Cardiac muscle cell (in vitro differentiated cells and primary cell): ENCODE data around the gene EFHC1. TPM values are rescaled to one million over a fixed set of nuclear protein-coding genes. Genes with fewer than 3 reads are reported as not detected.

Experiments used
- DNase-seq, 2 donors: peaks; one replicate each; pipeline versions ENCODE4 v3.0.0 to v3.0.0-alpha.2; 2010 to 2017; ENCODE audit warnings: low read depth in 1 of 2, low spot score in 1 of 2
- H3K27ac ChIP-seq: fragments of 200-600 bp; sonication (generic); 2 replicates; pipeline ENCODE4 v1.5.1; 2016
- H3K27me3 ChIP-seq: fragments of 200-600 bp; sonication (generic); 2 replicates; pipeline ENCODE4 v1.6.0; 2016; ENCODE audit warnings: control low read depth
- H3K36me3 ChIP-seq: fragments of 200-600 bp; sonication (generic); 2 replicates; pipeline ENCODE4 v1.5.1; 2016; ENCODE audit warnings: control low read depth
- H3K4me1 ChIP-seq: fragments of 200-600 bp; sonication (generic); 2 replicates; pipeline ENCODE4 v1.8.1; 2017; ENCODE audit warnings: low read depth, mild to moderate bottlenecking, mixed run types
- H3K4me3 ChIP-seq: fragments of 200-600 bp; sonication (generic); 2 replicates; pipeline ENCODE4 v1.5.1; 2016; ENCODE audit warnings: mild to moderate bottlenecking
- H3K9me3 ChIP-seq: fragments of 200-600 bp; sonication (generic); 2 replicates; pipeline ENCODE4 v1.5.1; 2017; ENCODE audit warnings: low read depth, mild to moderate bottlenecking, control low read depth
- CTCF ChIP-seq: IDR thresholded peaks from 2 replicates; pipeline ENCODE4 v1.5.1; 2012; ENCODE audit warnings: low read depth, mild to moderate bottlenecking, low read length
- polyA plus RNA-seq: library from polyadenylated mRNA; unstranded; fragments of >200 nt; fragmentation: Nextera tagmentation; extraction: Ambion mirVana; gene quantifications from 2 replicates; pipeline ENCODE4 v1.2.1, GENCODE V29; 2016
- total RNA-seq: library from RNA; depleted of rRNA; stranded (reverse); fragments of >200 nt; gene quantifications from 2 replicates; pipeline ENCODE4 v1.2.3, GENCODE V29; 2016

Gene EFHC1
- total RNA-seq (20.3 and 21.0 TPM in 2 replicates), polyA plus RNA-seq (22.7 and 31.8 TPM in 2 replicates)

- peaks cover 18% of the 10 kb centered on the region for H3K4me1 ChIP-seq
- H3K4me3 ChIP-seq, result peak within 1 kb of the TSS; percentile 77
- no peak for TF ChIP-seq CTCF
- no peaks in the 10 kb centered on the region for H3K9me3 ChIP-seq
- H3K27me3 ChIP-seq, result no peaks in the 10 kb centered on the region
- no peaks in the 10 kb centered on the region for H3K36me3 ChIP-seq
- peak; percentile 99 for DNase-seq
- H3K27ac ChIP-seq, result peak within 1 kb of the TSS; percentile 63
These were observed at the start of gene EFHC1 for GRCh38 chr6:52419809-52420667. Gene EFHC1, plus strand, starts transcription at chr6:52420342. Its CDS starts 69 bp downstream, at chr6:52420411.

- H3K4me1 ChIP-seq, result no peaks in the 10 kb centered on the region
- H3K9me3 ChIP-seq, result no peaks in the 10 kb centered on the region
- H3K27me3 ChIP-seq, result no peaks in the 10 kb centered on the region
- no peak overlapping the region for H3K4me3 ChIP-seq
- no peak overlapping the region for H3K27ac ChIP-seq
- H3K36me3 ChIP-seq, result no peaks in the 10 kb centered on the region
- no peak for TF ChIP-seq CTCF
- DNase-seq, result peak in 1 of 2 donors; percentile 50
These were observed 48.4 kb upstream of the EFHC1 start for GRCh38 chr6:52371656-52372191.

GRCh38 chr6:52373151-52373690 lies 46.9 kb upstream of the EFHC1 start:
- no peaks in the 10 kb centered on the region for H3K27me3 ChIP-seq
- H3K36me3 ChIP-seq, result no peaks in the 10 kb centered on the region
- no peak overlapping the region for H3K4me3 ChIP-seq
- no peak for TF ChIP-seq CTCF
- H3K4me1 ChIP-seq, result no peaks in the 10 kb centered on the region
- DNase-seq, result no peak
- no peaks in the 10 kb centered on the region for H3K9me3 ChIP-seq
- H3K27ac ChIP-seq, result no peak overlapping the region

GRCh38 chr6:52374247-52374646 lies 45.9 kb upstream of the EFHC1 start:
- Histone ChIP-seq H3K9me3 (no peaks in the 10 kb centered on the region), H3K4me3 (no peak overlapping the region), H3K27ac (no peak overlapping the region), H3K4me1 (no peaks in the 10 kb centered on the region), H3K36me3 (no peaks in the 10 kb centered on the region), H3K27me3 (no peaks in the 10 kb centered on the region)
- DNase-seq, result no peak
- TF ChIP-seq CTCF, result no peak

GRCh38 chr6:52375780-52376556 lies 44.2 kb upstream of the EFHC1 start:
- no peak overlapping the region for H3K4me3 ChIP-seq
- no peak for TF ChIP-seq CTCF
- DNase-seq, result no peak
- no peak overlapping the region for H3K27ac ChIP-seq
- no peaks in the 10 kb centered on the region for H3K4me1 ChIP-seq
- no peaks in the 10 kb centered on the region for H3K27me3 ChIP-seq
- no peaks in the 10 kb centered on the region for H3K36me3 ChIP-seq
- no peaks in the 10 kb centered on the region for H3K9me3 ChIP-seq
